ENCODE measurements around the gene ASB2. TPM values are rescaled to one million over a fixed set of nuclear protein-coding genes. Genes with fewer than 3 reads are reported as not detected.

The ASB2 gene
- total and polyA plus RNA-seq, 2 of the 13 experiments (the other 11 are each of a cell fraction or from before 2014, with no cell fraction given), result 0.82 to 4.1 TPM

DNA sequence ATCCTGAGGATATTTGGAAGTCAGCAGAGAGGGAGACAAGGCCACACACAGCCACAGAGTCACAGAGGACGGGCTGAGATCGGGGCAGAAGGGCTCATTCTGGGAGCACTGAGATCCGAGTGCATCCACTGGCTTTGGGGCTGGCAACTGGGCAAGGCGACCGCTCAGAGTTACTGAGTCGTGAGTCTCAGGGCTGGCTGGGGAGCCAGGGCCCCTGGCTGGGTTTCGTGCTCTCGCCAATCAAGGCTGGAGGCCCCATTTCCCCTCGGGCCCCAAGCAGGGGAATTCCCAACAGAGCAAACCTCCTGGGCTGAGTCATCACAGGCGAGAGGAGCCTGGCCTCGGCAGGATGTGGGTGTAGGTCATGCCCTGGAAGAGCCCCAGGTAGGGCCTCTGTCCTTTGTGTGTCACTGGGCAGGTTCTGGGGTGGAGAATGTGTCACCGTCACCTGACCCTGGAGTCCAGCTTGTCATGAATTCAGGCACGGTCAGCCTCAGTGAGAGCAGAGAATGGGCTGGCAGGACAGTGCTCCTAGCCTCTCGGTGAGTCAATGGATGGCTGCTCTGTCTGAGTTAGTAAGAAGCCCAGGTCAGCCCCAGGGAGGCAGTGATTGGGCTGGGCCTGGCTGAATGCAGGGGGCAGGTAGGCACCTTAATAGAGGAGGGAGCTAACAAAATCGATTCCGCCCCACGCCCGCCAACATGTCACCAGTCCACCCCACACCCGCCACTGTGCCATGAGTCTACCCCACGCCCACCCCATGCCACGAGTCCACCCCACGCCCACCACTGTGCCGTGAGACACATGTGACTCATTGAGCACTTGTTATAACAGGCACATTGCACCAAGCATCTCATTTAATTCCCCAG is 16.9 kb downstream of the ASB2 start (continued):
- TF ChIP-seq ZNF766 (CRISPR knock-in tag; IDR thresholded peaks at IDR 0.05; ENCODE audit: borderline replicate concordance), result 0 out of 2 replicates have a peak, but pooled peaks have one; percentile 36
- peak; percentile 83; the same call in 1 of the 2 replicates for TF ChIP-seq FOXJ3 (CRISPR knock-in tag; IDR thresholded peaks at IDR 0.05; ENCODE audit: borderline replicate concordance)
- TF ChIP-seq ZFP36L2 (CRISPR knock-in tag; IDR thresholded peaks at IDR 0.05), result no peak
- no peak for TF ChIP-seq PAX8 (CRISPR knock-in tag; IDR thresholded peaks at IDR 0.05; ENCODE audit: borderline replicate concordance)
- TF ChIP-seq MLLT10 (CRISPR knock-in tag; IDR thresholded peaks at IDR 0.05), result no peak
- peak; percentile 100 for TF ChIP-seq RARA (CRISPR knock-in tag; IDR thresholded peaks at IDR 0.05)
- peak; percentile 83 for TF ChIP-seq ZNF780A (CRISPR knock-in tag; IDR thresholded peaks at IDR 0.05)
- no peak for TF ChIP-seq KDM5A (IDR thresholded peaks at IDR 0.05; ENCODE audit: borderline replicate concordance, low read length)
- TF ChIP-seq SMAD1 (CRISPR knock-in tag; IDR thresholded peaks at IDR 0.05; ENCODE audit: borderline replicate concordance, low read depth), result no peak
- TF ChIP-seq, protein P1, sequence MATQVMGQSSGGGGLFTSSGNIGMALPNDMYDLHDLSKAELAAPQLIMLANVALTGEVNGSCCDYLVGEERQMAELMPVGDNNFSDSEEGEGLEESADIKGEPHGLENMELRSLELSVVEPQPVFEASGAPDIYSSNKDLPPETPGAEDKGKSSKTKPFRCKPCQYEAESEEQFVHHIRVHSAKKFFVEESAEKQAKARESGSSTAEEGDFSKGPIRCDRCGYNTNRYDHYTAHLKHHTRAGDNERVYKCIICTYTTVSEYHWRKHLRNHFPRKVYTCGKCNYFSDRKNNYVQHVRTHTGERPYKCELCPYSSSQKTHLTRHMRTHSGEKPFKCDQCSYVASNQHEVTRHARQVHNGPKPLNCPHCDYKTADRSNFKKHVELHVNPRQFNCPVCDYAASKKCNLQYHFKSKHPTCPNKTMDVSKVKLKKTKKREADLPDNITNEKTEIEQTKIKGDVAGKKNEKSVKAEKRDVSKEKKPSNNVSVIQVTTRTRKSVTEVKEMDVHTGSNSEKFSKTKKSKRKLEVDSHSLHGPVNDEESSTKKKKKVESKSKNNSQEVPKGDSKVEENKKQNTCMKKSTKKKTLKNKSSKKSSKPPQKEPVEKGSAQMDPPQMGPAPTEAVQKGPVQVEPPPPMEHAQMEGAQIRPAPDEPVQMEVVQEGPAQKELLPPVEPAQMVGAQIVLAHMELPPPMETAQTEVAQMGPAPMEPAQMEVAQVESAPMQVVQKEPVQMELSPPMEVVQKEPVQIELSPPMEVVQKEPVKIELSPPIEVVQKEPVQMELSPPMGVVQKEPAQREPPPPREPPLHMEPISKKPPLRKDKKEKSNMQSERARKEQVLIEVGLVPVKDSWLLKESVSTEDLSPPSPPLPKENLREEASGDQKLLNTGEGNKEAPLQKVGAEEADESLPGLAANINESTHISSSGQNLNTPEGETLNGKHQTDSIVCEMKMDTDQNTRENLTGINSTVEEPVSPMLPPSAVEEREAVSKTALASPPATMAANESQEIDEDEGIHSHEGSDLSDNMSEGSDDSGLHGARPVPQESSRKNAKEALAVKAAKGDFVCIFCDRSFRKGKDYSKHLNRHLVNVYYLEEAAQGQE (IDR thresholded peaks at IDR 0.05; ENCODE audit: borderline replicate concordance in 1 of 2, low read depth in 1 of 2, low read length in 2 of 2), result peak in 1 of 2 experiments; percentile 74; a peak in 1 of 4 replicates
- no peak; the same call in 1 of the 2 replicates for TF ChIP-seq ZSCAN12 (CRISPR knock-in tag; IDR thresholded peaks at IDR 0.05)
- 0 out of 2 replicates have a peak, but pooled peaks have one; percentile 15 for TF ChIP-seq ZNF333 (CRISPR knock-in tag; IDR thresholded peaks at IDR 0.05; ENCODE audit: borderline replicate concordance)
- no peak for TF ChIP-seq ZNF556 (CRISPR knock-in tag; IDR thresholded peaks at IDR 0.05; ENCODE audit: borderline replicate concordance)
- TF ChIP-seq KAT8 (CRISPR knock-in tag; IDR thresholded peaks at IDR 0.05), result peak; percentile 88
- TF ChIP-seq, protein P2, sequence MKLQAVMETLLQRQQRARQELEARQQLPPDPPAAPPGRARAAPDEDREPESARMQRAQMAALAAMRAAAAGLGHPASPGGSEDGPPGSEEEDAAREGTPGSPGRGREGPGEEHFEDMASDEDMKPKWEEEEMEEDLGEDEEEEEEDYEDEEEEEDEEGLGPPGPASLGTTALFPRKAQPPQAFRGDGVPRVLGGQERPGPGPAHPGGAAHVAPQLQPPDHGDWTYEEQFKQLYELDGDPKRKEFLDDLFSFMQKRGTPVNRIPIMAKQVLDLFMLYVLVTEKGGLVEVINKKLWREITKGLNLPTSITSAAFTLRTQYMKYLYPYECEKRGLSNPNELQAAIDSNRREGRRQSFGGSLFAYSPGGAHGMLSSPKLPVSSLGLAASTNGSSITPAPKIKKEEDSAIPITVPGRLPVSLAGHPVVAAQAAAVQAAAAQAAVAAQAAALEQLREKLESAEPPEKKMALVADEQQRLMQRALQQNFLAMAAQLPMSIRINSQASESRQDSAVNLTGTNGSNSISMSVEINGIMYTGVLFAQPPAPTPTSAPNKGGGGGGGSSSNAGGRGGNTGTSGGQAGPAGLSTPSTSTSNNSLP (IDR thresholded peaks at IDR 0.05; ENCODE audit: low read depth, low read length), result no peak
- TF ChIP-seq, protein P3, sequence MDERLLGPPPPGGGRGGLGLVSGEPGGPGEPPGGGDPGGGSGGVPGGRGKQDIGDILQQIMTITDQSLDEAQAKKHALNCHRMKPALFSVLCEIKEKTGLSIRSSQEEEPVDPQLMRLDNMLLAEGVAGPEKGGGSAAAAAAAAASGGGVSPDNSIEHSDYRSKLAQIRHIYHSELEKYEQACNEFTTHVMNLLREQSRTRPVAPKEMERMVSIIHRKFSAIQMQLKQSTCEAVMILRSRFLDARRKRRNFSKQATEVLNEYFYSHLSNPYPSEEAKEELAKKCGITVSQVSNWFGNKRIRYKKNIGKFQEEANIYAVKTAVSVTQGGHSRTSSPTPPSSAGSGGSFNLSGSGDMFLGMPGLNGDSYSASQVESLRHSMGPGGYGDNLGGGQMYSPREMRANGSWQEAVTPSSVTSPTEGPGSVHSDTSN (CRISPR knock-in tag; IDR thresholded peaks at IDR 0.05), result no peak
- peak; percentile 79; the same call in 1 of the 2 replicates for TF ChIP-seq HOXD1 (CRISPR knock-in tag; IDR thresholded peaks at IDR 0.05)
- no peak for TF ChIP-seq NONO (IDR thresholded peaks at IDR 0.05)
- peak; percentile 75; the same call in 1 of the 2 replicates for TF ChIP-seq NONO (CRISPR knock-in tag; conservative IDR thresholded peaks at IDR 0.05)
- no peak for TF ChIP-seq ZNF329 (CRISPR knock-in tag; IDR thresholded peaks at IDR 0.05; ENCODE audit: low read depth)
- peak; percentile 96 for TF ChIP-seq ZNF629 (CRISPR knock-in tag; conservative IDR thresholded peaks at IDR 0.05)
